Globus pallidus (tissue), 1 donor: ENCODE measurements around the gene TPCN2.

Experiments
- DNase-seq: peaks from one replicate; pipeline ENCODE4 v3.0.0-alpha.2; 2015; ENCODE audit warnings: low spot score

Gene TPCN2

DNA sequence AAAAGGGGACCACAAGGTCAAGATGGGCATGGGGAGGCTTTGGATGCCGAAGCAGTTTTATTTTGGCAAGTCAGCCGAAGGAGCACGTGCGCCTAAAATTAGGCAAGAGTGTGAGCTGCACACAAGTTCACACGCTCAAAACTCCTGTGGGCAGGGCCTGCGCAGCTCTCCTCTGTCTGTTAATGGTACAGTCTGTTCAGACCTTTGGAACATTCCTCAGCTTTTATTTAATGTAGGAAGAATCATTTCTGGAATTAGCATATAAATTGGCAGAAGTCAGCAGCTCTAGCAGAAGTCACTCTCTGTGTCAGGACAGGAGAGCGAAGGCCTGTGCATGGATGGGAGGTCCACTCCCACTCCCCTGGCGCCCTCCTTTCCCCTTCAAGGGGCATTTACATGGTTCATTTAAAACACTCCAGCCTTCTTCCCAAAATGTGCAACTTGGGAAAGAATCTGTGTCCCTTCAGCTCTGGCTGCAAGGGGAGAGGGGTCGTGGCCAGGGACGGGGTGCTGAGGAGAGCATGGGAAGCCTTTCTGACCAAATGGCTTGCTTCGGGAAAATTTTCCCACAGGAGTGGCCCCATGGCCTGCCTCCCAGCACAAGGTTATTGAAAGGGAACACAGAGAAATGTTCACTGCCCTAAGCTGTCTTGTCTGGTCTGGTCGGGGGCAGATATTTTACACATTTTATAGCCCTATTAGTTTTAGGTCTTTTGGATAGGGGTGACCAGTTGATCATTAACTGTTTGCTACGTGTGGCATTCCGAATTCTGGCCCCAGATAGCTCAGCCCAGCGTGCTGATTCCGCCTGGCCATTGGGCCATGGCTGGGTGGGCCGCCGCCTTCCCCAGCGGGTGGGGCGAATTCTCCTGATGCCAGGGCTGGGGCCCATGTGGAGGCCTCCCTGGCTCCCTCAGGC lies 63.2 kb downstream of the TPCN2 start:
- no peak for DNase-seq

DNA sequence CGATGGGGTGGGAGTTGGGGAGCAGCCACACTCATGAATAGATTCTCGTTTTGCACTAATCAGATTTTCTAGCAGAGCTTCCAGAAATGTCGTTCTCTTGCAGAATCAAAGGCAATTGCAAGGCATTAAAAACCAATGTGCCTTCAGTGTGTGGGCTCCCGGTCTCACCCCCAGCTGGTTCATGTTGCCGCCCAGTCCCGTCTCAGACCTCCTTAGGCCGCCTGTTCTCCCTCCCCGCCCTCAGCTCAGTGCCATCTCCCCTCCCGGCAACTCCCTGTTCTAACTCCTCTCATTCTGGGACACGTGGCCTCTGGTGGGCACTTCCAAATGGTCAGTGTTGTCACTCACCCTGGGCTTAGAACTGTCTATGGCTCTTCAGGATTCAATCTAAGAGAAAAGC lies 64.5 kb downstream of the TPCN2 start:
- DNase-seq = no peak

DNA sequence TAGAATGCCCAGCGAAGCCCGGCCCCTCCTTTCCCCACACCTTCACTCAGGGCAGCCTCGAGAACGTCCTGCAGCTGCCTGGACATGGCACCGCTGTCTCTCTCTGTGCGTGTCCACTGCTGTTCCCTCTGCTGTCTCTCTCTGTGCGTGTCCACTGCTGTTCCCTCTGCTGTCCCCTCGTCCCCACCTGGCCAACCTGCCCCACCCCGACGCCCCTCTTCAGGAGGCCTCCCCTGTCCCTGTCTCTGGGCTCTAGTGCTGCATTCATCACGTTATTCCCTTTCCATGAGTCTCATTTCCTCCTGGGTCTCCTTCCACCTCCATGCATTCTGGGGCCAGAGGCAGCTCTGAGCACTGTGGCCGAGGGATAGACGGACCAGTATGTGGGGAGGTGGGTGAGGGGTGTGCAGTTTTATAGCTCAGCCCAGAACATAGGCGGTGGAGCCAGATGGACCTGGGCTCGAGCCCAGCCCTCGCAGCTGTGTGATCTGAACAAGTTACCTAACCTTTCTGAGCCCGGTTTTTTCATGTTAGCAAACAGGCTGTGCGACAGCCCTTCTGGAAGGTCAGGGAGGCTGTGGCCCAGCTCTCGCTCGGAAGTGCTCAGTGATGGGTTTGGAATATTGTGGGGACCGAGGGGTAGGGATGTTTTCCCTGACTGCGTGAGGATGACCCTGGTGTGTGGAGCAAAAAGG lies 65.1 kb downstream of the TPCN2 start:
- DNase-seq = no peak

DNA sequence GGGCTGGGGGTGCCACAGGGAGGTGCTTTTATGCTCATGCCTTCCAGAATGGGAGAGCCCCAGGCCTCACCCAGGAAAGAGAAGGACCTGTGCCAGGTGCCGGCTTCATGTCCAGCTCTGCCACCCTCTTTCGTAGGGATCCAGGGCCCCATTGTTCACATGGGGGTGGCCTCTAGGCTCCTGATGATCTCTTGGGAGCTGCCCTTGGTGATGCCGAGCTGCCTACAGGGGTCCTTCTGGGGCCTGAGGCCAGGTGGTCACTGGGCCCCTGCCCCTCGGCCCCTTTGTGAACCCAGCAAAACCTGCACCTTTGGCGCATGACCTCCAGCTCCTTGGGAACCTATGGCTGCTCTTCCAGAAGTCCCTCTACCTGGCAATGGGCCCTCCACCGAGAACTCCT lies 65.6 kb downstream of the TPCN2 start:
- no peak for DNase-seq

DNA sequence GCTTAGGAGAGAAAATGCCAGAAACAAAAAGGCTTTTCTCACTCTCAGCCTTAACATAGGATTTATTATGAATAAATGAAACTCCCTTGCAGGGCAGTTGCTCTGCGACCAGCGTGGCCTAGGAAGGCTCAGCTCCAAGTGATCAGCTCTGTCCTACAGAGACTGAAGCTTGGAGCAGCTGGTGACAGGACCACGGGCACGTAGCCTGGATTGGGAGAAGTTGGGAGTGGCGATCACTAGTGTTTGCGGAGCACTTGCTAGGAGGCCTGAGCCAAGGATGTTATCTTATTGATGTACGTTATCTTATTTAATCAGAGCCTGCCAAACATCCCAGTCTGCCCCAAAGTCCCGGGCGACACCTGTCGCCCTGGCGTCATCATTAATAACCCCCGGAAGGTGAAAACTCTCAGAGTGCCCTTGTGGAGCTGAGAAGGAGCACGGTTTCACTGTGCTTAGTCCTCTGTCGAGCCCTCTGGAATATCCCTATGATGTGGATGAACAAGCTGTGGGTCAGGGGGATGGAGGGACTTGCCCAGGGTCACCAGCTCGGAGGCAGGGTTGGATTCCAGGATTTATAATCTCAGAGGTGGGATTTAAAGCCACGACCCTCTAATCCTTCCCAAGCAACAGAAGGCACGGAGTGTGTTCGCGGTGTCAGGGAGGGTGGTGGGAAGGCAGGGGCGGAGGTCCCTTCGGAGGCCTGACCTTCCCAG lies 66.2 kb downstream of the TPCN2 start:
- DNase-seq = no peak

DNA sequence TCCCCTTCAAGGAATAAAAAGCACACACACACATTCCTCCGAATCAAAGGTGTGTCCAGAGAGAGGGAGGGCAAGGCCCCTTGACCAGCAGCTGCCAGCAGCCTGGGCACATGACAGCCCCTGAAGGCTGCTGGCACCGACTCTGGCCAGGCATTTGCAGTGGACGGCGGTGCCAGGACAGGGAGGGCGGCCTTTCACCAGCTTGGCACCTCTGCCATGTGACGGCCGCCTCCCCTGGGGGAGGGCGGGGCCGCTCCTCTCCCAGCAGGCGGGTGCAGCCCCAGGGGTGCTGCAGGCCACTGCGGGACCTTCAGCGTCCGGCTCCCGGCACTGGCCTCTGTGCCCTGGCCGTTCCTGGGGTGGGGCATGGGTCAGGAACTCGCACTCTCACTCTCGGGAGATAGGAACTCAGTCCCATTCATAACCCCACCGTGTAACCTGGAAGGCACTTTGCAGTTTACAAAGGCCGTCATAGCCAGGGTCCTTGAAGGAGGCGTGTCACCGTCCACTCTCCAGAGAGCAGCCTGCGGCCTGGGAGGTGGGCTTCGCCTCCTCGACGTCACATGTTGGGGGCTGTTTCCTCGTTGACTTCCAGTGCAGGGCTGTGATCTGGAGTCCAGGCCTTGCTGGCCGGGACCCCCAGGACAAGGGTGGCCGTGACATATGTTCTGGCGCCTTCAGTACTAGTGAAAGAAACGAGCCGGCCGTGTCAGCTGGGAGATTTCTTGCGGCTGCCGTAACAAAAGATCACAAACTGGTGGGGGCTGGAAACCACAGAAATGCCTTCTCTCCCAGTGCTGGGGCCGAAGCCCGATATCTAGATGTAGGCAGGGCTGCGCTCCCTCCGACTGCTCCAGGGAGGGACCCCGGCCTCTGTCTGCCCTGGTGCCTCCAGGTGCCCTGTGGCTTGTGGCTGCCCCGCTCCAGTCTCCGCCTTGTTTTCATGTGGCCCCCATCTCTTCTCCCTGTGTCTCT lies 67.1 kb downstream of the TPCN2 start:
- DNase-seq = no peak

DNA sequence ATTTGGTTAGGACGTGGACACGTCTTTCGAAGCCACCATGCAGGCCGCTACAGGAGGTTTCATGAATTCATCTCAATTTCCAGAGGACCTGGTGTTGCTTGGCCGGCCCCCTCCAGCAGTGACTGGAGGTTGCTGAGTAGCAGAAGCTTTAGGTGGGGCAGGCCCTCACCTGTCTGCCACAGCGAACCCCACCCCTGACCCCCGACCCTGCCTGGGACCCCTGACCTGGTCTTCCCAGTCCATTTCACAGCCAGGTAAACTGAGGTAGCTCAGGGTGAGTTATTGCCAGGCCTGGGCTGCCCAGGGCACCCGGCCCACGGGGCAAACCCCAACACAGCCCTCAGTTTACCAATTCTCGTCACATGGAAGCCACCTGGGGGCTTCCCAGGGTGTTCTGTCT lies 67.9 kb downstream of the TPCN2 start:
- DNase-seq = no peak

DNA sequence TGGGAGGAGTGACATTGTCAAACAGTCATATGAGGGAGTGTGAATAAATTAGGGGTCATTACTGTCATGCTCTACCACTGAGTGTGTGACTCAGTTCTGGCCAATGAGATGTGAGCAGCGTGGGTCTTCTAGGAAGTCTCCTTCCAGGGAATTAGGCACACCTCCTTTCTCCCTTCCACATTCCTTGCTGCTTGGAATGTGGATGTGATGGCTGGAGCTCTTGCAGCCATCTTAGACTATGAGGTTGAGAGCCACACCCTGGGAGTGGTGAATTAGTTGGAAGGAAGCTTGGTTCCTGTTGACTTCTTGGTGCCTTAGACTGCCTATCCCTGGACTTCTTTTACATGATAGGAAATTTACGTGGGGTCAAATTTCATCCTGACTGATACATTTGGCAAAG lies 70.5 kb downstream of the TPCN2 start:
- no peak for DNase-seq

DNA sequence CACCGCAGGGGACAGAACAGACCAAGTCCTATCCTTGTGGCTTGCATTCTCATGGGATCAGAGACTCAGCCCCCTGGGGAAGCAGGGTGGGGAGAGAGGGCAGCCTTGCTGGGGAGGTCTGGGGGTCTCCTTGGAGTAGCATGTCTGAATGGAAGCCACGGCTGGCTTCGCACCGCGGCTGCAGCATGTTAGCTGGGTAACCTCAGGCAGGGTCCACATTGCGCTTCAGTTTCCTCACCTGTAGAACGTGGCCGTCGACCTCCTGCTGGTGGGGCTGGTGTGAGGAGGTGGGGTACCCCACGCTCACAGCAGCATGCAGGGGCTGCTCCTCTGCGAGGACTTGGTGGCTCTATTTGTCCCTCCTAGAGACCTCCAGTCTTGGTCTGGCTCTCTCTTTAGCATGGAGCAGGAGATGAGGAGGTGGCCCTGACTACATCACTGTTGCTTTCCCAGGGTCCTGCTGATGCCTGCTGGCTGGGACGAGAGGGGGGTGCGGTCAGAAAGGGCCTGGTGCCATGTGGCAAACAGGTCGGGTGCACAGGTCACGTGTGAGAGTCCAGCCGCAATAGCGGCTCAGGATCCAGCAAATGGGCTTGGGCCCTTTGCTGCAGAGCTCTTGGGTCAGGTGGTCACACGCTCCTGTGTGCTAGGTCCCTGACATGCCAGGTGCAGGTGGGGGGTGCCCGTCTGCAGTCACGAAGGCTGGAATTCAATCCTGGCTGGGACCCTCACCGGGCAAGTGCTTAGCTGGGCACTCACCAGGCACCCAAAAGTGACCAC lies 71.6 kb downstream of the TPCN2 start:
- DNase-seq = no peak

DNA sequence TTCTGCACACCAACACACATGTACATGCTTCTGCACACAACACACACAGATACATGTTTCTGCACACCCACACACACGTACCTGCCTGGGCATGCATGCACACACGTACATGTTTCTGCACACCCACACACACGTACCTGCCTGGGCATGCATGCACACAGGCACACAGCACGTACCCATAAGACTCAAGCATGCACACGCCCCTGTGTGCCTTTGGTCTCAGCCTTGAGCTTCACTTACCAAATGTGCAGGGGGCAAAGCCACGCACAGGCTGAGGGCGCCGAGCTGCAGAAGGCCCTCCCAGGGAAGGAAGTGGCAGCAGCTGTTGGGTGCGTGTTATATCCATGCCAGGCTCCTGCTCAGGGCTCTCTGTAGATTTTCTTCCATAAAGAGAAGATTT lies 72.3 kb downstream of the TPCN2 start:
- no peak for DNase-seq

DNA sequence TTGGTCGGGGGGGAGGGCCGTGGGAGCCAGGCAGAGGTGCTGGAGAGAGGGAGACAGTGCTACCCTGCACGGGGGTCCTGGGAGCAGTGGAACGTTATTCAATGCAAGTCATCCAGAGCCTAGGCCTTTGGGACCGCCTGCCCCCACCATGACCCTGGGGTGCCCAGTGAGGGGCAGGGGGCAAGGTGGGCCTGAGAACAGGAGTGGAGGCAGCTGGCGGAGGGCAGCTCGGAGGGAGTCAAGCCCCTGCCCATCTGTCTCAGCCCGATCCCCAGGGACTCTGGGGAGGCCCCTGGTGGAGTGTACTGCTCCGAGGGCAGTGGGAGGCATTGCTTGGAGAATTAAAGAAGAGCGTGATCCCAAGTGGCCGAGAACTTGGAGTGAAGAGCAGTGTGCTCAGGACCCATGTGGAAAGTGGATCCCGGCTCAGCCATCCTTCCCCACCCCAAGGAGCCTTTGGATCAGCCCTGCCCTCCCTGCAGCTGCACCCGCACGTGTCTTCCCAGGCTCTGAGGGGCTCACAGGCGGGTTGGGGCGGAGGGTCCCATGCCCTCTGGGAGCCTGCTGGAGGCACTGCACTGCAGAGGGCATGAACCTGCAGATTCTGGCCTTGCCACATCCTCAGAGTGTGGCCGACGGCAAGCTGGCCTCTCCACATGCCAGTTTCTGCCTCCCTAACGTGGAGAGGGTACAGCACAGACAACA lies 73.0 kb downstream of the TPCN2 start:
- DNase-seq = no peak

DNA sequence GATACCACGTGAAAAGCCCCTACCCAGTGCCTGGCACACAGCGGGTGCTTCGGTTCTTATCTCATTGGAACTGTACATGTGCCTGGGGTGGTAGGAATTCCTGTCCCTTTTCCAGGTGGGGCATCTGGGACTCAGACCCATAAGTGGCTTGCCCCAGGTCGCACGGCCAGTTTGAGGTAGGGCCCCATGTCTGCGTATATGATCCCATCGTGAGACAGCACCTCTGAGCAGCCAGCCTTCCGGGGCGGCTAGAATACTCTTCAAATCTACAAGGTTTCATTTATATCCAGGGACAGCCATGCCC lies 73.5 kb downstream of the TPCN2 start:
- DNase-seq = no peak

DNA sequence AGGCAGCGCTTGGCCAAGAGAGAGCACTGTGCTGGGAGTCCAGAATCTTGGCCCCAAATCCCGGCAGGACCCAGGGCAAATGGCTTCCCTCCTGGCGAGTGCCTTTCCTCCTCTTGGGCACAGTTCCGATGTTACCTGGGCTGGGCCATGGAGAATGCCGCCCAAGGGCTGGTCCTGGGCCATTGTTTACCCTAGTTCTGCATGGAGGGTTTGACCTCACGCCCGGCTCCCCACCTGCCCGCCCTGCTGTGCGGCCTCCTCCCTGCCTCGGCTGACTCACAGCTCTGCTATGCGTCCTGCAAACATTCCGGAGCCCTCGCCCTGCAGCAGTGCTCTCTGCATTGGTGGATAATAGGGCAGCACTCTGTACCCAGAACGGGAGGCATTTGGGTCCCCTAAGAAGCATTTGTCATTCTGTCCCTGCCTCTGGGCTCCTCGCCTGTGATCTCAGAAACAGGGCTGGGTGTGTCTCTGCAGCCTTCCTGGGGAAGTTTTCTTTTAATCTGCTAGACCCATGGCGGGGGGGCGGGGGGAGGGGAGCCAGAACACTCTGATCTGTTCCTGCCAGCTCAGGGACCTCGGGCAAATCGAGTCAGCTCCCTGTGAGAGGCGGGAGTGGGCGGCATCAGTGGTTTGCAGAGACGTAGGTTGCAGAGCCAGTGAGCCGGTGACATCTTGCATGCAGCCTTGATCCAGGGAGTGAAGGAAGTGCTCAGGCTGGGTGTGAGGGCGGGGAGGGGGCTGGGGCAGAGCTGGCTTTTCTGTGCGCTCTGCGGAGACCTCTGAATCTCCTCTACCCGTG lies 74.1 kb downstream of the TPCN2 start:
- no peak for DNase-seq

DNA sequence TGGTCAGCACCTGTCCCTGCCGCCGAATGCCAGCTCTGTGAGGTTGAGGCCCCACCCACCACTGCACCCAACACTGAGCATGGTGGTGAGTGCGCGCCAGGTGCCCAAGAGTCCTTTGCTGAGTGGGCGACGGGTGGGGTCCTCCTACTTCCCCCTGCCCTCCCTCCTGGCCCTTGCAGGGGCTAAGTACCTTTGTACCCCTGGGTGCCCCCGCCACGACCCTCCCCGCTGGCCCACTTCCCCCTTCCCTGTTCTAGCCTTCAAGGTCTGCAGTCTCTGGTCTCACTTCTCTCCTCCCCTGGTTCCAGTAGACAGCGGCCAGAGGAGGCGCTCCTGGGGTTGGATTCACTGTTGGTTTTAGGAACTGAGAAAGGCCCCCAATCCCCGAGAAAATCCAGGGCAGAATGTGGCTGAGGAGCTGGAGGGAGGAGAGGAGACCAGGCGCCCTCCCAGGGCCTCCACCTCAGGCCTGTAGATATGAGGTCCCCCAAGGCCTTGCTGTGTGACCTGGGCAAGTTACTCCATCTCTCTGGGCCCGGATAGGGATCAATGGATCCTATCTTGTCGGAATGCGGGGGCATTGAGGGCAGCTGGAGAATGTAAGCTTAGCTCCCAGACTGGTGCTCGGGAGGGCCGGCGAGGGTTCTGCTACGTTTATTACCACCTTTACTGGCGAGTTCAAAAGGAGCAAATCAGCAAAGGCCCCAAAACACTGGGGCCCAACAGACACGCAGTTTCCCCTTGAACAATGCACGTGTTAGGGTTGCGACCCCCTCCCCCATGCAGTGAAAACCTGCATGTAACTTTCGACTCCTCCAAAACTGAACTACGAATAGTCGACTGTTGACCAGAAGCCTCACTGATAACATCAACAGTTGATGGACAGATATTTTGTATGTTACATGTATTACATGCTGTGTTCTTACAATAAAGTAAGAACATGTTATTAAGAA lies 75.1 kb downstream of the TPCN2 start:
- no peak for DNase-seq

DNA sequence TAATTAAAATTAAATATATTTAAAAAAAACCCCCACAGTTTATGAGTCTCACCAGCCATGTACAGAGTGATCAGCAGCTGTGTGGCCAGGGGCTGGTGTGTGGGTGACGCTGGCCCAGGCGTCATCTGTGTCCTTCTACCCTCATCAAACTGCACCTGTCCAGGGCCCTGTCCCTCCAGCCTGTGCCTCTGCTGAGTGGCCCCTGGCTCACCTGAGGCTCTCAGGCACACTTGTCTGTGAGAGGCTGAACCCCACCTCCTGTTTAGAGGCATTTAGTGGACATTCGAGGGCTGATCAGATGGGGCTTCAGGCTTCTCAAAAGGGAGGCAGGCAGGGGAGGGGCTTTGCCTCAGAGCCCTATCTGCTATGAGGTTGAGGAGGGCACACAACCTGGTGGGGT lies 77.1 kb downstream of the TPCN2 start:
- DNase-seq = no peak

DNA sequence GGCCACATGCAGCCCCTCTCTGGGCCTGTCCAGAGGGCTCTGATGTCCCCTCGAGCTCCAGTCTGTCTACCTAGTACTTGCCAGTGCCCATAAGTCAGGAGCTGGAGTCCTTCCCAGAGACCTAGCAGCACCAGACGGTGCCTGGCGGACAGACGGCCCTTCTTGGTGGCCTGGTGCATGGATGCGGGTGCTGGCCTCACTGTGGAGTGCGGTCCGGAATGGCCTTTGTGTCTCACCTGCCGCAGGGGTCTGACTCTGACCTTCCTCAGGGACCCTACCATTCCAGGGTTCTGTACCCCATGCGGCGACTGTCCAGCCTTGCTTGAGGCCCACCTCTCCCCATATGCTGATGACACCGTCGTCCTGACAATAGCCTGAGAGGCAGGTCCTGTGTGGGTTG lies 77.6 kb downstream of the TPCN2 start:
- no peak for DNase-seq

DNA sequence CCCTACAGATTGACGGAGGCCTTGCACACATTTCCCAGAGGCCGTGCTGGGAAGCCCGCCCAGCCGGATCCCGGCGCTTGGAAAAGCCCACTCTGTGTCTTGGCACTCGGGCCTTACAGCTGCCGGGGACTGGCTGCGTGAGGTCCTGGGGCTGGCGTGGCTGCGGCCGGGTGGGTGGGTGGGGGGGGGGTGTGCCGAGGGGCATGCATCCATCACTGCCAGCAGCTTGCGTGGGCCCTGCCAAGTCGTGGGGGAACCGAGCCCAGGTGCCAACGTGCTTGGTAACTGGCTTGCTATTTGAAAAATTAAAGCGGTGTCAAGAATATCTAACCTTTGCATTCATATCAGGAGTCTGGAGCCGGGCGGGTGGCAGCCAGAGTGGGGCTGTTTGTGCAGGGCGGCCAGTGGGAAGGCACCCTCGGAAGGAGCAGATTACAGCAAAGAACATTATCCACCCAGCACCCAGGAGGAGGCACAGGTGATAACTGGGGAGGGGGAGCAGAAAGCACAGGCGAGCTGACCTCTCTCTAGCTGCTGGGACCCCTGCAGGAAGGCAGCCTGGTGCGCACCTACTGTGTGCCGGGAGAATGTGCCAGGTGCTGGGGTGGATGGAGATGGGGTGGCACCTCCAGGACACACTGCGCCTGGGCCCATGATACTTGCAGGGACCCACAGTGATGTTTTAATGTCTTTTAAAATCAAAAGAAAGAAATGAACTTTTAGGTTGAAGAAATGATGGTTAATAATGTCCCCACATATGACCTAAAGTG lies 78.5 kb downstream of the TPCN2 start:
- no peak for DNase-seq

DNA sequence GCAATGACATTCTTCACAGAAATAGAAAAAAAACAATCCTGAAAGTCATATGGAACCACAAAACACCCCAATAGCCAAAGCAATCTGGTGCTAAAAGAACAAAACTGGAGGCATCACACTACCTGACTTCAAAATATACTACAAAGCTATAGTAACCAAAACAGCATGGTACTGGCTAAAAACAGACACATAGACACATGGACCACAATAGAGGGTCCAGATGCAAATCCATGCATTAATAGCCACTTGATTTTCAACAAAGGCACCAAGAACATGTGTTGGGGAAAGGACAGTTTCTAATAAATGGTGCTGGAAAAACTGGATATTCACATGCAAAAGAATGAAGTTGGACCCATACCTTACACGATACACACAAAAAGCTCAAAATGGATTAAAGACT lies 79.2 kb downstream of the TPCN2 start:
- no peak for DNase-seq
